ENCODE measurements around the gene PI16.
"Not testable (repeated sequence)": the region's sequence is repeated elsewhere in the genome, so short reads cannot be mapped to it uniquely, and the experiment has no call there.

The PI16 gene

DNA sequence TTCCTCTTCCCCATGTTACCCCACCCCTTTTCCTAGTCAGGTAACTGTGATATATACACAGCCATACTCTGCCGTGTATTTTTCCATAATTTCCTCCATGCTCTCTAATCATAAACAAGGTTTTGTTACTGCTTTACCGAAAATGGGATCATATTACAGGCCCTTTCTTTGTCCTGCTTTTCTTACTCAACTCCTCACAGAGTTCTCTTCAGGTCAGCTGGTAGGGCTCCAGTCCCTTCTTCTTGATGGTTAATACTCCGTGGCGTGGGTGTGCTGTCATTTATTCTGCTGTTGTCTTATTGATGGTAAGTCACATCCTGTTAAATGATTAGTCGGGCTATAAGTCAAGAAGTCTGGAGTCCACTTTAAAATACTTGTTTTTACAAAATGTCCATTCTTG, 24.9 kb upstream of the PI16 start:
- no peak for FAIRE-seq

DNA sequence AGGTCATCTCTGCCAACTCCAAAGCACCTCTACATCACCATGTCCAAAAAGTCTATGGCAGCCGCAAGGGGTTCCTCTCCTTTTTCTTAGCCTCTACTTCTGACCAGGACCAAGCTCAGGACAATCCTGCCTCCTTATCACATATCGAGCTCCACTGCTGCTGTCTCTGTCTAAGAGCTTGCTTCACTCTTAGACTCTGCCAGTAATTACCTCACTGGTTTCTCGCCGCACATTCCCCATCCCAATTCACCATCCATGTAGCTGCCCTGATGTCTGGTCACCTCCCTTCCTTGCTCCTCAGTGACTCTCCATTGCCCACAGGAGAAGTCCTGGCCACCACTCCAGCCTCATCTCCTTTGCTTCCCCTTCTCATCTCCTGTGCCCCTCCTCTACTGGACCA, 24.1 kb upstream of the PI16 start:
- no peak for FAIRE-seq

DNA sequence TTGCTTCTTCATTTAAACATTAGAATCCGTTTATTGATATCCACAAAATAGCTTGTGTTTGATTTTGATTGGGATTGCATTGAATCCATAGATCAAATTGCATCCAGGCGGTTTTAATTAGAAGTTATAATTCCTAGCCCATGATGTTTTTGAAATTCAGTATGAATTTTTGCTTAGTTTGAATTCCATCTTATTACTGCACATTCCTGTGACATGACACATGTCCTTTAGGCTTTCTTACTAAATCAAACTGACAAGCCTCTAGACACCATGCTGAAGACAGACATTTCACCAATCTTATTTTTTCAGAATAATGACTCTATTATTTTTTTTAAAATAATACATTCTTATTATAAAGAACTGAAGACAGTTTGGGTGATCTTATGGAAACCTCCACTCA, 21.4 kb upstream of the PI16 start:
- FAIRE-seq, result no peak

DNA sequence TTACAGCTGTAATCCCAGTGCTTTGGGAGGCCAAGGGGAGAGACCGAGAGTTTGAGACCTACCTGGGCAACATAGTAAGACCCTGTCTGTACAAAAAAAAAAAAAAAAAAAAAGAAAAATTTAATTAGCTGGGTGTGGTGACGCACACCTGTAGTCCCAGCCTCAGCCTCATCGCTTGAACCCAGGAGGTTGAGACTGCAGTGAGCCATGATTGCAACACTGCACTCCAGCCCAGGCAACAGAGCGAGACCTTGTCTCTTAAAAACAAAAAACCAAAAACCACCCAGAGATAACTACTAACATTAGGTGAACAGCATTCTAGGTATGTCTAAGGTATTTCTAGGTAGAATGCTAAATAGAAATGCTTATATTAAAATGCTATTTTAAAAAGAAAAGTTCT, 21.0 kb upstream of the PI16 start:
- FAIRE-seq, result no peak

DNA sequence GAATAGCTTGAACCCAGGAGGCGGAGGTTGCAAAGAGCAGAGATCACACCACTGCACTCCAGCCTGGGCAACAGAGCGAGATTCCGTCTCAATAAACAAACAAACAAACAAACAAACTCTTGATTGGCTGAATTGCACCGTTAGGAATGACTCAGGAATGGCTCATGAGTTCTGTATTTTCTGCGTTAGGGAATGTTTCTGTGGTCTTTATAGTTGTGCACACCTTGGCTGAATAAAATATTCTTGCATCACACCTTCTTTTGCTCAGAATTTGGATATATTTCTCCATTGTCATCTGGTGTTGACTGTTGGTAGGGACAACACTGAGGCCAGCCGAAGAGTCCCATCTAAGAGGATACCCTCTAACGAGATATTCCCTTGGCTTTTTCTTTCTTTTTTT, 19.6 kb upstream of the PI16 start:
- FAIRE-seq, result no peak

DNA sequence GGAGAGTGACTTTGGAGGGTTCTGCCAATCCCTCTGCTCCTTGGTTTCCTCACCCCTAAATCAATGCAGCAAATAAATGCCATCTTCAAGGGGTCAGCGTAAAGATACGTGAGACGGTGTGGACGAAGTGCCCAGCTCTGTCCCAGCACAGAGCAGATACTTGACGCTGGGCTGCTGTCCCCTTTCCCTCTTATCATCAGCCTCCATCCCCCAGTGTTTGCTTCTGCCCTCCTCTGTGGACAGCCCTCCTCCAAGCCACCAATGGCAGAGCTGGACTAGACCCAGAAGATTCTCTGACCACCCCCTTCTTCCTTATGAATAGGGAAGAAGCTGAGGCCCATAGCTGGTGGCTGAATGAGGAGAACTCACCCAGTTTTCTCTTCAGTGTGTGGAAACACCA, 17.7 kb upstream of the PI16 start:
- FAIRE-seq, result no peak

DNA sequence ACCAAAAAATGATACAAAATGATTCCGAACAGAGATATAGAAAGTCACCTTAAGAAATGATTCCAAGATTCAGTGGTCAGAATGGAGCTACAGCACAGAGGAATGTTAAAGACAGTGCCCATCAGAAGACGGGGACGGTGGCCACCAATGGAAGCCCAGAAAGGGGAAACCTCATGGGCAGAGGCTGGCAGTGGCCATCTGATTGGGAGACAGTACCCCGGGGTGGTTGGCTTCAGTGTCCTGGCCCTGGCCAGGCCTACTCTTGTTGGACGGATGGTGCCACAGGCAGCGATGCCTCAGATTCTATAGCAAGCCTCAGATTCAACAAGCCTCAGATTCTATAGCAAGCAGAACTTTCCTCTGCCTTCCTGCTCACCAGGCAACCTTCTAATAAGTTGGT, 16.6 kb upstream of the PI16 start:
- no peak for FAIRE-seq

DNA sequence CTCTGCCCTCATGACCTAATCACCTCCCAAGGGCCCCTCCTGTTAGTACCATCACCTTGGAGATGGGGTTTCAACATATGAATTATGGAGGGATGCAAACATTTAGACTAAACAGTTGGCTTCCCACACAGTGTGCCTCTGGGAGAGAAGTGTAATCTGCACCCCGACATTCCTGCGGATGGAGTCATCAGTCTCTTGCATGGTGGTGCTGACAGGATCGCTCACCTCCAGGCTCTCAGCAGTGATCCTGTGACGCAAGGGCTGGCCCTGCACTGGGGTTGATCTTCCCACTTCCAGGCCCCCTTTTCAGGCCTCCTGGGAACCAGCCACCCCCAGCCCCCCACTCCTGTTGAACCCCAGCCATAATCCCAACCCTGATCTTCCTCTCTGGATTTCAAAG, 16.0 kb upstream of the PI16 start:
- FAIRE-seq, result no peak

DNA sequence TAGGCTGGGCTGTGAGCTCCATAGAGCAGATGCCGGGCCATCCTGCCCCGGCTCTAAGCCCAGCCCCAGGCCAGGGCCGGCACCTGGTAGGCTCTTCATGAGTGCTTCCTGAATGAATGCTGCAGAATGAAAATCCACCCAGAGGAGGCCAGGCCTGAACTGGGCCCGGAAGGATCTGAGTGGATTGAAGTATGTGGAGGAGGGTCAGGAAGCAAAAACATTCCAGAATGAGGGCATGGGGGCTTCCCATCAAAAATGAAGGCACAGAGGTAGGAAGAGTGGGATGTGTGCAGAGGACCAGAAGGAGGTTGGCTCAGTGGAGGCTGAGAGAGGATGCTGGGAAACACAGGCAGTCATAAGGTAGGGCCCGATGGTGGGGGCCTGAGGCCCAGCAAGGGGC, 15.5 kb upstream of the PI16 start:
- FAIRE-seq, result not testable (repeated sequence)

DNA sequence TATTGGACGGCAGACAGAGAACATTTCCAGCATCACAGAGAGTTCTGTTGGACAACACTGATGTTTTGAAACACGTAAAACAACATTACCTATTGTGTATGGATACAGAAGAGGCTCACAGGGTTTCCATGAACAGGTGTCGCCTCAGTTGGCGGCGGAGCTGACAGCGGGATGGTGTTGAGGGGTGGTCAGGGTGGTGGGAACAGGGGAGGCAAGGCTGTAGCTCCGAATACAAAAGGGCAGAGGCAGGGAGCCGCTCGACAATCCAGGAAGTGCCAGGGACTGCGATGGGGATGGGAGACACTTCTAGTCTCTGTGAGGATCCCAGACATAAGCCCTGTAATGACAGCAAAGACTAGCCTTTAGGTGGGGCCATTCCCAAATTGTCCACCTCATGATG, 14.5 kb upstream of the PI16 start:
- FAIRE-seq, result no peak

DNA sequence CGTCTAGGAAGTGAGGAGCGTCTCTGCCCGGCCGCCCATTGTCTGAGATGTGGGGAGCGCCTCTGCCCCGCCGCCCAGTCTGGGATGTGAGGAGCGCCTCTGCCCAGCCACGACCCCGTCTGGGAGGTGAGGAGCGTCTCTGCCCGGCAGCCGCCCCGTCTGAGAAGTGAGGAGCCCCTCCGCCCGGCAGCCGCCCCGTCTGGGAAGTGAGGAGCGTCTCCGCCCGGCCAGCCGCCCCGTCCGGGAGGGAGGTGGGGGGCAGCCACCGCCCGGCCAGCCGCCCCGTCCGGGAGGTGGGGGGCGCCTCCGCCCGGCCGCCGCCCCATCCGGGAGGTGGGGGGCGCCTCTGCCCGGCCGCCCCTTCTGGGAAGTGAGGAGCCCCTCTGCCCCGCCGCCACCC, 13.0 kb upstream of the PI16 start:
- not testable (repeated sequence) for FAIRE-seq

DNA sequence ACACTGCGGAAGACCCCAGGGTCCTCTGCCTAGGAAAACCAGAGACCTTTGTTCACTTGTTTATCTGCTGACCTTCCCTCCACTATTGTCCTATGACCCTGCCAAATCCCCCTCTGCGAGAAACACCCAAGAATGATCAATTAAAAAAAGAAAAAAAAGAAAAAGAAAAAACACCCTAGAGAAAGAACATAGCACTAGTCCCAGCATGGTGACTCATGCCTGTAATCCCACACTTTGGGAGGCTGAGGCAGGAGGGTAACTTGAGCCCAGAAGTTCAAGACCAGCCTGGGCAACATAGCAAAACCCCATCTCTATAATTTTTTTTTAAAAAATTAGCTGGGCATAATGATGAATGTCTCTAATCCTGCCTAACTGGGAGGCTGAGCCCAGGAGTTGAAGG, 12.2 kb upstream of the PI16 start:
- not testable (repeated sequence) for FAIRE-seq

DNA sequence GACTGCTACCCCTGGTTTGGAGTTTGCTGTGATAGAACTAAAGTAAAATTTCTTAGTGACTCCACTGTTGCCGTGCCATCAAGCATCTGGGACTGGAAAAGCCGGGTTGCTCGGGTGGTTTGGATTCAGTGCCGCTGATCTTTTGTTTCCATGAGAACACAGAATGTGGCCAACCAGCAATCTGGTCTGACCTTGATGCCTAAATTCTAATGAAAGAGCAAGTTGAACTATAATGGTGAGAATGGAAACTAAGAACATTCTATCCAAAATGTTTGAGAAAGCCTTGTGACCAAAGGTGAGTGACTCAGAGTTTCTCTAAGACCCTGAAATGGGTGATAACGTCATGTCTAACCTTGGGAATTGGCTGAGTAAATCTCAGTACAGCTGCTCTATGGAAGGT, 9.9 kb upstream of the PI16 start:
- no peak for FAIRE-seq

DNA sequence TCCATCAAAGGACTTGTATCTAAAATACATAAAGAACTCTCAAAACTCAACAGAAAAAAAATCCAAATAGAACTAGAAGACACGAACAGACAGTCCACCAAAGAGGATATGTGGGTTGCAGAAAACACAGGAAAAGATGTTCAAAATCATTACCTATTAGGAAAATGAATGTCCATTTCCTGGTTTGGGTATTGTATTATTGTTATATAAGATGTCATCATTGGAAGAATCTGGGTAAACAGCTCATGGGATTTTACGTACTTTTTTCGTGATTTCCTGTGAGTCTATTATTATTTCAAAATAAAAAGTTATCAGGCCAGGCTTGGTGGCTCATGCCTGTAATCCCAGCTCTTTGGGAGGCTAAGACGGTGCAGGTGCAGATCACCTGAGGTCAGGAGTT, 9.2 kb upstream of the PI16 start:
- no peak for FAIRE-seq

DNA sequence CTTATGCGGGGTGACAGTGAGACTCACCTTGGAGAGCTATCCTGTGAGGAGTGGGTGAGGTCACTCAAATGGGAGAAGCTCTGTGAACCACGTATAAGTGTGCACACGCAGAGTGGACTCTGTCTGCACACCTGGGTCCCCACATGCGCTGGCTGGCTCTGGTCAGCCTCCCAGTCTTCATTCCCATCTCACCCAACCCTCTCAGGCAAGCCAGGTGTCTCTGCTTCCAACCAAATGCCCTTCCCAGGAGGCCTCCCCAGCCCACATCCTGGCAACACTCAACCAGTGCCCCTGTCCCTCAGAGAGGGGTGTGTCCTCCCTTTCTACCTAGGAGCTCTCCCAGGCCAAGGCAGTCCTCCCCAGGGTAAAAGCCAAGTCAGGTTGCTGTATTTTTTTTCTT, 8.0 kb upstream of the PI16 start:
- no peak for FAIRE-seq

DNA sequence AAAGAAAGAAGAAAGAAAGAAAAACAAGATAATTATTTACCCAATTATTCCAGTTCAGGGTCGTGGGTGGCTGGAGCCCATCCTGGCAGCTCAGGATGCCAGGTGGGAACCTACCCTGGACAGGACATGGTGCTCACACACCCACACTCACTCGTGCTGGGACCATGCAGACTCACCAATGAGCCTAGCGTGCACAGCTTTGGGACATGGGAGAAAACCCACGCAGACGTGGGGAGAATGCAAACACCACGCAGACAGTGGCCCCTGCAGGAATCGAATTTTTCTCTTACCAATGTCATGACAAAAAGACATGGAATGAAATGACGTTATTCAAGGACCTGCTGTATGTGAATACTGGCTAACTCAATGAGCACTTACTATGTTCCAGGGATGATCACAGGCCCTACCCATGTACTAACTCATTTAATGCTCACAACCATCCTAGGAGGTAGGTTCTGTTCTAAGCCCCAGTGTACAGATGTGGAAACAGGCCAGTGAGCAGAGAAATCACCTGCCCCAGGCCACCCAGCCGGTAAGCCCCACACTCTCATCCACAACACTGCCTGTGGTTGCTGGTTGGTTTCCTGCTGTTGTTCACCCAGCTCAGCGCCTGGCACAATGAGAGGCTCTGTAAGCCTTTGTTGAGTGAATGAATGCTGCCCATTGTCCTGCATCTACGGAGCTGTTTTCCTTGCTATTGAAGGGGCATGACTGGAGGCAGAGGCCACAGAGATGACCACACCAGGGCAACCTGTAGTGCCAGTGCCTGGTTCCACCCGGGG, 6.8 kb upstream of the PI16 start:
- FAIRE-seq, result no peak

DNA sequence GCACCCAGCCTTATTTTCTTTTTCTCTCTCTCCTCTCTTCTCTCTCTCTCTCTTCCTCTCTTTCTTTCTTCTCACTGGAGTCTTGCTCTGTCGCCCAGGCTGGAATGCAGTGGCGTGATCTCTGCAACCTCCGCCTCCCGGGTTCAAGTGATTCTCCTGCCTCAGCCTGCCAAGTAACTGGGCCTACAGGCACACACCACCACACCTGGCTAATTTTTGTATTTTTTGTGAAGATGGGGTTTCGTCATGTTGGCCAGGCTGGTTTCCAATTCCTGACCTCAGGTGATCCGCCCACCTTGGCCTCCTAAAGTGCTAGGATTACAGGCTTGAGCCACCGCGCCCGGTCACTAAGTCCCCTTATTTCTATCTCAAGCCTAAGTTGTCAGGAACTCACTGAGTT, 5.5 kb upstream of the PI16 start:
- not testable (repeated sequence) for FAIRE-seq

DNA sequence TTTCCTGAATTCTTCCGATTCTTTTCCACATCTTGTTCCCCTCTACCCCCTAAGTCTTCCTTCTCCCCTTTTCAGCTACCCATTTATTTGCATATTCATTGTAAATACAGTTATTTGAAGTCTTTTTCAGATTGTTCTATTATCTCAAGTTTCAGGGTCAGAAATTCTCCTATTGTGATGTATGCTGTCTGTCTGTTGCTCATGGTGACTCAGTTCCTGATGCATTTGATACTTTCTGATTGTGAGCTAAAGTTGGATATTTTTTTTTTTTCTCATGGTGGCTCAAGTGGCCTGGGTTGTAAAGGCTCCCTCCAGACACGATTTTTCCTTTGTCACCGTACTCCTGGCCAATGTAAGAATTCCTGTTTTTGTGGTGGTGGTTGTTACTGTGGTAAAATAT, 4.9 kb upstream of the PI16 start:
- FAIRE-seq, result no peak

DNA sequence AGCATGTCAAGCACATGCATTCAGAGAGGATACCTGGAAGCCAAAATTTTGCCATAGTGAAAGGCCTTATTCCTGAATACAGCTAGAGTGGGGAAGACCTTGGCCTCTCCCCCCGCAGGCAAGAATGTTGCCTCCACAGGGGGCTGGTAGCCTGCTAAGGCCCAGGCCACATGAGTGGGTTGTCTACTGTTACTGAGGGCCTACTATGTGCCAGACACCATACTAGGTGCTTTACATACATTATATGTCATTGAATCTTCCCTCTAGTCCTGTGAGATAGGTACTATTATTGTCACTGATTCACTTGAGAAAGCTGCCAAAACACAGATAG, 642 bp upstream of the PI16 start:
- FAIRE-seq, result no peak

DNA sequence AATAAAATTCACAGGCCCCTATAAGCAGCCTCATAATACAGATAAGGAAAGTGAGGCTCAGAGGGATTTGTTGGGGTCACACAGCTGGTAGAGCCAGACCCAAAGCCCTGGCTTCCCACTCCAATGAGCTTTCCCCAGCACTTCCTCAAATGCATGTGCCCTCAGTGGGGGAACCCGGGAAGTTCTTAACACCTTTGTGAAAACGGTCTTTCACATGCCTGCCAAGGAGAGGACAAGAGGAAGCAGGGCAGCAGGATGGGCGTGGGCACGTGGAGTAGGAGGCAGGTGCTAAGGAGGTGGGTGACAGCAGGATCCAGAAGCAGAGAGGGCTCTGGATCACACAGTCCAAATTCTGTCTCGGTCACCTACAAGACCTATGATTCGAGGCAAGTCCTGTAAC, 598 bp downstream of the PI16 start:
- FAIRE-seq, result no peak

DNA sequence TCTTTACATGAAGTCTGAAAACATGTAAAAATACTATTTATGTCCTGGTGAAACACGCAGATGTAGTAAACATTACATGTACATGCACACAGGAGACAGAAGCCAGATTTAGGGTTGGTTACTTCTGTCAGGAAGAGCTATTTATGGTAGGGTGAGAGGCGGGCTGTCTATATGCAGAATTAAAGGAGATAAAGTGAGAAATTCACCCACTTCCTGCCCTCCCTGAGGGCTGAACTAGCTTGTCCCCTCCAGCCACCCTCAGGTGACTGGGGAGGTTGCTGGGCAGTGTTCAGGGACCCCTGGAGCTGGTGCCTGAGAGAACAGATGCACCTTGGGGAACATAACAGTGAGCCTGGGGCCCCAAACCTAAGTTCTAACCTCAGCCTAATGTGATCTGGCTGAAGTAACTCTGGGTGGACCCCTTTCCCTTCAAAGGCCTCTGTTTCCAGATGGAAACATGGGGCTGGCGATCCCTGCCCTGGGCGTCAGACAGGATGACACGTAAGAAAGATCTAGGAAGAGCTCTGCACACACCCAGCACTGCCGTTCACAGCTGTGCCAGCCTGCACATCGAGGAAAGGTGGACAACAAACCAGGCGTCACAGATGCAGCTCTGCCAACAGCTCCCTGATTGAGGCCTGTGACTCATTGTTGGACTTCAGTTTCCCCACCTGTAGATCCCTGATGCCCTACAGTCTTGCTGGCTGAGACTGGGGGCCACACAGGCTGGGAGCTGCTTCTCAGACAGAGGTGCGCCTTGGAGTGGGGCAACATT, 1.3 kb downstream of the PI16 start:
- FAIRE-seq, result no peak

DNA sequence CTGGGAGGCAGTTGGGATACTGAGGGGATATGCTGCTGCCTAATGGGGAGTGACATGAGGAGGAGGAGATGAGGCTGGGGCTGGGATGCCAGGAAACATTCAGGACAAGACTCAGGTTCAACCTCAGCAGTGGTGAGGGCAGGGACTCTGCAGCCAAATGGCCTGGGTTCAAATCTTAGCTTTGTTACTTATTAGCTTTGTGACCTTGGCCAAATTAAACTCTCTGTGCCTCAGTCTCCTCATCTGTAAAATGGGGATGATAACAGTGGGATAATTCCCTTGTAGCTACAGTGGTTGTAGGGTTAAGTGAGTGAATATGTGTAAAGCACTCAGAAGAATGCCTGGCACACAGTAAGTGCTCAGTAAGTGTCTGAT, 1.9 kb downstream of the PI16 start:
- FAIRE-seq, result no peak

DNA sequence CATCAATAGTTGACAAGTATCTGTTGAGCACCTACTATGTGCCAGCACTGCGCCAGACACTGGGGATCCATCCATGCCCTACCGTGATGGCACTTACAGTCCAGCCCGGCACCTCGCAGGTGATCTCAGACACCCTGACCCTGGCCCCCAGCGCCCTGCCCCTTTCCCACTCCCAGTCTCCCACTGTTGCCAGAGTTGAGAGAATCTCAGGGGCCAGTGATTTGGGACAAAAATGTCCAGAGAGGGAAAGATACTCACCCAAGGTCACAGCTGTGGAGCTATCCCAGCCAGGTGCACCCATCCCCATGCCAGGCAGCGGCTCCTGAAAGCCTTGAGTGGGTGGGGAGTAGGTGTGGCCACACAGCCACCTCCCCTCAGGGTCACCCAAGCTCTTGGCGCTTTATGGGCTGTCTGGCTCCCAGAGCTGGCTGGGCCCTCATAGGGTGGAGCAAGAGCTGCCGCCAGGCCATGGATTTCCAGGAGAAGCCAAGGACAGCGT, 3.3 kb downstream of the PI16 start:
- FAIRE-seq, result no peak

DNA sequence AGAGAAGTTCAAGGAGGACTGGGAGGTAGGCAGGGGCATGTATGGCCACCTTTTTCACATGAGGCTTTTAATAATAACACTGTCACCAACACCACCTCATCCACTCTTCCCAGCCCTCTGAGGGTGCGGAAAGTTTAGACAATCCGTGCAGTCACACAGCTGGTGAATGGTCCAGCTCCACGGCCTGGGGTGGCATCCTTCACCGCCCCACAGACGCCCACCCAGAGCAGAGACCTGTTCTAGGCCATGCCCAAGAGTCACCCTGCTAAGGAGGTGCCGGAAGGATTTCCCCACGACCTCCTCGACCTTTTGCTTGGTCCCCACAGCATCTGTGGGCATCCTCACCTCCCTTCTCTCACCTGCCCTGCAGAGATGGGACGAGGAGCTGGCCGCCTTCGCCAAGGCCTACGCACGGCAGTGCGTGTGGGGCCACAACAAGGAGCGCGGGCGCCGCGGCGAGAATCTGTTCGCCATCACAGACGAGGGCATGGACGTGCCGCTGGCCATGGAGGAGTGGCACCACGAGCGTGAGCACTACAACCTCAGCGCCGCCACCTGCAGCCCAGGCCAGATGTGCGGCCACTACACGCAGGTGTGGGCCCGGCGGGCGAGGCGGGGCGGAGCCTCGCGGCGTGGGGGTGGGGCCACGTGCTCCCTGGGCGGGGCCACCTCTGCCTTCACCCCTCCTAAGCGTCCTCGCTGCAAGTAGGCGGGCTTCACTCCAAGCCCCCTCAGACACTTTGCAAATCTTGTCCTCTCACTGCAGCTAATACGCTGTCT, 4.4 kb downstream of the PI16 start:
- FAIRE-seq, result no peak

Measured in colon (tissue), 2 donors.